BE2C (cell line): ENCODE results near the gene PGGHG.

Experiments
- DNase-seq: peaks from one replicate; pipeline ENCODE4 v3.0.0-alpha.2; 2020
- H3K27me3 ChIP-seq: fragments of 250-450 bp; sonication (Bioruptor Pico); 2 replicates; pipeline ENCODE4 v1.5.1; 2020; ENCODE audit warnings: mild to moderate bottlenecking
- H3K36me3 ChIP-seq: fragments of 250-450 bp; sonication (Bioruptor Pico); 2 replicates; pipeline ENCODE4 v1.5.1; 2020; ENCODE audit warnings: mild to moderate bottlenecking
- H3K4me1 ChIP-seq: fragments of 250-450 bp; sonication (Bioruptor Pico); 2 replicates; pipeline ENCODE4 v1.5.1; 2020
- H3K4me3 ChIP-seq: 2 replicates; pipeline ENCODE4 v1.5.1; 2011; ENCODE audit warnings: low read depth, low read length
- H3K9me3 ChIP-seq: fragments of 250-450 bp; sonication (Bioruptor Pico); 2 replicates; pipeline ENCODE4 v1.5.1; 2020
- CTCF ChIP-seq: IDR thresholded peaks from 2 replicates; pipeline ENCODE4 v1.5.1; 2012; ENCODE audit warnings: mild to moderate bottlenecking, low read depth, low read length

The PGGHG gene

GRCh38 chr11:342328-342727 lies 53.4 kb downstream of the PGGHG start:
- H3K27me3 ChIP-seq: no peaks in the 10 kb centered on the region
- DNase-seq: no peak
- no peak for TF ChIP-seq CTCF

GRCh38 chr11:344836-345578 lies 56.1 kb downstream of the PGGHG start:
- TF ChIP-seq CTCF: no peak
- H3K36me3 ChIP-seq: no peaks in the 10 kb centered on the region
- DNase-seq: no peak

More at GRCh38 chr11:342328-342727, 53.4 kb downstream of the PGGHG start:
- H3K9me3 ChIP-seq: no peaks in the 10 kb centered on the region
- H3K4me3 ChIP-seq: no peak overlapping the region
- no peaks in the 10 kb centered on the region for H3K36me3 ChIP-seq
- no peaks in the 10 kb centered on the region for H3K4me1 ChIP-seq

More at GRCh38 chr11:344836-345578, 56.1 kb downstream of the PGGHG start:
- no peaks in the 10 kb centered on the region for H3K9me3 ChIP-seq
- no peaks in the 10 kb centered on the region for H3K4me1 ChIP-seq
- no peaks in the 10 kb centered on the region for H3K27me3 ChIP-seq
- H3K4me3 ChIP-seq: no peak overlapping the region
